HG03521 (cell line): ENCODE data around the gene LRRC42.
A peak's percentile ranks its signal among the peaks of the same experiment; 100 is the strongest.

Source experiments
- ATAC-seq: cut with Tn5 transposase; IDR thresholded peaks from one replicate; pipeline ENCODE4 v1.9.1; 2021; ENCODE audit warnings: mild to moderate bottlenecking, moderate library complexity; ENCODE audit not compliant: unreplicated experiment

The LRRC42 gene

GRCh38 chr1:53946252-53947171 is at the start of gene LRRC42:
Gene LRRC42 (plus strand): TSS chr1:53946350. CDS start chr1:53952000, 5,650 bp downstream.
- ATAC-seq, result peak; percentile 59

GRCh38 chr1:53896635-53897229 is 49.4 kb upstream of the LRRC42 start:
- no peak for ATAC-seq

- no peak for ATAC-seq
Observed at GRCh38 chr1:53899206-53899628, 46.9 kb upstream of the LRRC42 start.

- no peak for ATAC-seq
Observed at GRCh38 chr1:53899708-53900107, 46.4 kb upstream of the LRRC42 start.

GRCh38 chr1:53902235-53903138 is 43.7 kb upstream of the LRRC42 start:
- no peak for ATAC-seq

GRCh38 chr1:53905509-53905908 is 40.6 kb upstream of the LRRC42 start:
- ATAC-seq, result no peak

- ATAC-seq, result no peak
Observed at GRCh38 chr1:53906121-53906520, 40.0 kb upstream of the LRRC42 start.

- no peak for ATAC-seq
Observed at GRCh38 chr1:53909946-53910345, 36.2 kb upstream of the LRRC42 start.

GRCh38 chr1:53911442-53911841 is 34.7 kb upstream of the LRRC42 start:
- no peak for ATAC-seq

GRCh38 chr1:53913352-53914033 is 32.7 kb upstream of the LRRC42 start:
- no peak for ATAC-seq

- ATAC-seq, result no peak
Observed at GRCh38 chr1:53918343-53918742, 27.8 kb upstream of the LRRC42 start.

GRCh38 chr1:53919675-53920066 is 26.5 kb upstream of the LRRC42 start:
- no peak for ATAC-seq

GRCh38 chr1:53927376-53927881 is 18.7 kb upstream of the LRRC42 start:
- no peak for ATAC-seq

- no peak for ATAC-seq
Observed at GRCh38 chr1:53929246-53929960, 16.7 kb upstream of the LRRC42 start.

GRCh38 chr1:53930932-53931331 is 15.2 kb upstream of the LRRC42 start:
- no peak for ATAC-seq

- no peak for ATAC-seq
Observed at GRCh38 chr1:53931523-53931922, 14.6 kb upstream of the LRRC42 start.

GRCh38 chr1:53934170-53934765 is 11.9 kb upstream of the LRRC42 start:
- no peak for ATAC-seq

- ATAC-seq, result no peak
Observed at GRCh38 chr1:53936430-53936829, 9.7 kb upstream of the LRRC42 start.

- ATAC-seq, result no peak
Observed at GRCh38 chr1:53938136-53938830, 7.9 kb upstream of the LRRC42 start.
